Measurements from ENCODE around the gene ANKRD23.

- no peak for TF ChIP-seq EGR1 (IDR thresholded peaks at IDR 0.05; ENCODE audit: borderline replicate concordance, low read depth, low read length)
- TF ChIP-seq CTCF (IDR thresholded peaks at IDR 0.05; ENCODE audit: control extremely low read depth in 1 of 3, insufficient read depth in 1 of 3, low read depth in 1 of 3, low read length in 3 of 3), result no peak
These were observed 38.8 kb downstream of the ANKRD23 start for GRCh38 chr2:96804986-96805385.

Measured in H1 (cell line).